ENCODE measurements around the gene HIP1R.

The HIP1R gene

DNA sequence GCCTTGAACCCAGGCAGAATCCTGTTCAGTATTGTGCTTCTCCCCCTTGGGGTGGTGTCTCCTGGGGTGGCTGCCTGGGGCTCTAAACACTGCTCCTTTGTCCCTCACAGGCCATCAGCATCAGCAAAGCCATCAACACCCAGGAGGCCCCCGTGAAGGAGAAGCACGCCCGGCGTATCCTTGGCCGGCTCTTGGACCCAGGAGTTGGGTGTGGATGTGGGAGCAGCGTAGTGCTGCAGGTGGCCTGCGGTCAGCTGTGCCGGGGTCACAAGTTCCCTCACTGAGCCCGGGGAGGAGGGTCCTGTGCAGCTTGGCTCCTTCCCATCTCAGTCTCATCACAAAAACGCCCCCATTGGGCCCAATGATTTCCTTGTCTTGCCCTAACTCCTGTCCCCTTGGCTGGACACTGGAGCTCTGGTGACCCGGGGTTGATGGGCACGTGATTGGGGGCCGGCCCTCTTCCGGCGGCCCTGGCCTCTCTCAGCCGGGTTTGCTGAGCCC, 12.7 kb downstream of the HIP1R start:
- no peak for DNase-seq

DNA sequence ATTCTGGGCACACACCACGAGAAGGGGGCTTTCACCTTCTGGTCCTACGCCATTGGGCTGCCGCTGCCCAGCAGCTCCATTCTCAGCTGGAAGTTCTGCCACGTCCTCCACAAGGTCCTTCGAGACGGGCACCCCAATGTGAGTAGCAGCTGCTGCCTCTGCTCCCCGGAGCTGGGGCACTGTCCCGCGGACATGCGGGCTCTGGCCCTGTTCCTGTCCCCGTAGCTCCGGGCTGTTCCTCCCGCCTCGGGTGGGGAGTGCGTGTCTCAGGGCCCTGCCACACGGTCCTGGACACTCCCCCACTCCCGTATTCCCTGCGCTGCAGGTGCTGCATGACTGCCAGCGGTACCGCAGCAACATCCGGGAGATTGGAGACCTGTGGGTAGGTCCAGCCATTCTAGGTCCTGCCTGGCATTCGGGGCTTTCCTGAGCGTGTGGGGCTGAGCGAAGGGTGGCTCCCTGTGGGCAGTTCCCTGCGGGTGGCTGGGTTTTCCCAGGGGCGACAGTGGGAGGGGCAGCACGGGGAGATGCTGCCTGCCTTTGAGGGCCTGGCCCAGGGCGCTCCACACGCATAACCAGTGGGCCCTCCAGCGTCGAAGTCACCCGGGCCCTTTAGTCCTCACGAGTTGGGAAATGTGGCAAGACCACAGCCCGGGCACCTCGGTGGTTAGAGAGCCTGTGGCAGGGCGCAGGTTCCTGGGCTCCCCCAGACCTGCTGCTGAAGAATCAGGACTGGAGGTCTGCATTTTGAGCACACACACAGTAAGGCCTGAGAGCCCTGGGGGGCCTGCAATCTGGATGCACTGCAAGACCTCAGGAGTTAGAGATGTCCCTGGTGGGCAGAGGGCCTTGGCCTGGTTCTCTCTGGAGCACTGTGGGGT, 13.5 kb downstream of the HIP1R start:
- no peak for DNase-seq

DNA sequence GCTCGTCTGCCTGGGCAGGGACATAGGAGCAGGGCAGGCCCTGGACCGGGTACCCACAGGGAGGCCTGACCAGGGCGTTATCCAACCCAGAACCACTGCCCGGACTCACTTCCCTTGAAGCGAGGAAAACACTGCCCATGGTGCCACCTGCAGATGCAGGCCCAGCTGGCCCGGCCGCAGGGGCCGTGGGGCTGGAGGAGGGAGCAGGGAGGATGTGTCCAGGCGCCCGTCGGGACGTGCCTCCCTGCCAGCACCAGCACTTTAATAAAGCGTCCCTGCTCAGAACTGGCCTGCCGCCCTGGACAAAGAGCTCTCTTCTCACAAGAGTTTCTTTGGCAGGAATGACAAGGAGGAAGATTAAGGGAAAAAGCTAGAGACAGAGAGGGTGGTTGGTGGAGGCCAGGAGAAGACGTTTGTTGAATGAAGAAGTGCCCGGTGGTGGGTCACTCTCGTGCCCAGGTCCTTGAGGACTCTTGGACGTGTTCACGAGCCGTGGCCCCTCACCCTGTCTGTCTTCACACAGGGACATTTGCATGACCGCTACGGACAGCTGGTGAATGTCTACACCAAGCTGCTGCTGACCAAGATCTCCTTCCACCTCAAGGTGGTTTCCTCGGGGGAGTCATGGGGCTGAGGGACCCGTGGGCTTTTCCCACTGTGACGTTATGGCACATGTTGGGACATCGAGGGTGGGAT, 14.2 kb downstream of the HIP1R start:
- no peak for DNase-seq

DNA sequence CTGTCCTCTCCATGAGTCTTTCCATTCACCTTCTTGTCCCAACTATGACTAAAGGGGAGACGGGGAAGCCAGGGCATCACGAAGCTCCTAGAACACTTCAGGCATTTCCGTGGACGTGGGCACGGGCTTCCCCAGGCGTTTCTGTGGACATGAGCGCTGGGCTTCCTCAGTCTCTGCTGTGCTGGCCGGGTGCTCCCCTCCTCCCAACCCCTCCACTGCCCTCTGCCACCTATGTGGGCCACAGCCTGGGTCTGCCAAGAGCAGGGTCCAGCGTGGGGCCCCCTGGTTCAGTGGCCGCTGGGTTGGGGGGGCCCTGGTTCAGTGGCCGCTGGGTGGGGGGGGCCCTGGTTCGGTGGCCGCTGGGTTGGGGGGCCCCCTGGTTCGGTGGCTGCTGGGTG, 14.8 kb downstream of the HIP1R start:
- DNase-seq: no peak

DNA sequence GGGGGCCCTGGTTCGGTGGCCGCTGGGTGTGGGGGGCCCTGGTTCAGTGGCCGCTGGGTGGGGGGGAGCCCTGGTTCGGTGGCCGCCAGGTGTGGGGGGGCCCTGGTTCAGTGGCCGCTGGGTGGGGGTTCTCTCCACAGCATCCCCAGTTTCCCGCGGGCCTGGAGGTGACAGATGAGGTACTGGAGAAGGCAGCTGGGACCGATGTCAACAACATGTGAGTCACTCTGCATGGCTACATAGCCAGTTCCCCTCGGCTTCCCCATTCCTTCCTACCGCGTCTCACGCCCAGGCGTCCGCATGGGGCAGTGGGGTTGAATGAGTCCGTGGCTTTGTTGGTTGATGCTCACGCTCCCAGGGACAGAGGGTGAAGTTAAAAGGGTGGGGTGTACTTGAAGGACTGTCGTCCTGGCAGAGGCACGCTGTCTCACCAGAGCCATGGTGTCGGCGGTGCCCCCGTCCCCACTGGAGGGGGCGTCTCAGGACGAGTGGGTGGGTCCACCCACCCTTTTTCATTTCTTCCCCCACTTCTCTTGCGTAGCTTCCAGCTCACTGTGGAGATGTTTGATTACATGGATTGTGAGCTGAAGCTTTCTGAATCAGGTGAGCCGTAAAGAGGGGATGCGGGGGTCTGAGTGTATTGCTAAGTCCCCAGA, 15.6 kb downstream of the HIP1R start:
- no peak for DNase-seq

DNA sequence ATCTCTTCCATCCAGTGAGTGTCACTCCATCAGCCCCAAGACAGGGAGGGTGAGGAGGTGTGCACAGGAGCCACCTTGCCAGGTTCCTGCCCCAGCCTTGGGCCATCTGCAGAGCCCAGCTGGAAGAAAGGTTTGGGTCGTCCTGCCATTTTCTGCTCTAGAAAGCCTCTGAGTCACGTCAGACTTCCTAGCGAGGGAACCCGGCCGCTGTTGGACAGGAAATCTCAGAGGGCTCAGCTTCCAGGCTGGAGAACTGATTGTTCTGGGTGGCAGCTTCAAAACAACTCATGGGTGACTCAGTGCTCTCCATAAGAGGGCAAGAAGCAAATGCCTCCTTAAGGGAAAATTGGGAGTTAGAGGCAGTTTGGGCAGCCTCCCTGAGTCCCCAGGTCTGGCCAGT, 16.6 kb downstream of the HIP1R start:
- DNase-seq: no peak

DNA sequence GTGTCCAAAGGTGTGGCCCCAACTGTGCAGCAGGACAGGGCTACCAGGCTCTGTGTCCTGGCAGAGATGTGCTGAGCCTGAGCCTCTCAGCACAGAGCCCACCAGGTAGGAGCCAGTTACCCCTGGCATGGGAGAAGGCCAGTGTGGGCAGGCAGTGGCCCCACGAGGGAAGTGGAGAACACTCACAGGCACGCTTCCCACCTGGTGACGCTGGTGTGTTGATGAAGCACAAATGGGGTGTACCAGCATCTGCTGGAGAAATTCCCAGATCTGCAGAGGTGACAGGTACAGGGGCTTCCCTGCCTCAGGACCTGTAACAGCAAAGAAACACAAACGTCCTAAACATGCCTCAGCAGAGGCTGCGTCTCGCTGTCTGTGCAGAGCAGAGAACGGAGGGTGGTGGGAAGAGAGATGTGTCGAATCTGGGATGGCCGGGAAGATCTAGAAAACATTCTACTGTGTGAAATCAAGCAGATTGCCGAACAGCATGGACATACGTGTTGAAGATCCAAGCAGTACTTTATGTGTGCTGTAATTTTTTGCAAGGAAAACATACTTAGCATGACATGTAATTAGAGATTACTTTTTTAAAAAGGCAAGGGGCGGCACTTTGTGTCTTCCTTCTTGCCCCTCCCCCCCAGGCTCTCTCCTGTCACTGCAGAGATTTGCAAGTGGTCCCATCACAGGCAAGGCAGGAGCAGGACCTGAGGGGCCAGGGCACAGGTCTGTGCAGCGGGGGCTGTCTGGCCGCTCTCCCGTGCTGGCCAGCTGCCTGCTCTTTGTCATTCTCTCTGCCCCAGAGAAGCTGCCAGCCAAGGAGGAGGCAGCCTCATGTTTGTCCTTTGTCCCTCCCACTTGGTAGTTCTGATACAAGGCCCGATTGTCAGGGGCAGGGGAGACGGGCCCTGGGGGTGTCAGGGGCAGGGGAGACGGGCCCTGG, 17.3 kb downstream of the HIP1R start:
- DNase-seq: peak in 1 of 2 experiments; percentile 37

DNA sequence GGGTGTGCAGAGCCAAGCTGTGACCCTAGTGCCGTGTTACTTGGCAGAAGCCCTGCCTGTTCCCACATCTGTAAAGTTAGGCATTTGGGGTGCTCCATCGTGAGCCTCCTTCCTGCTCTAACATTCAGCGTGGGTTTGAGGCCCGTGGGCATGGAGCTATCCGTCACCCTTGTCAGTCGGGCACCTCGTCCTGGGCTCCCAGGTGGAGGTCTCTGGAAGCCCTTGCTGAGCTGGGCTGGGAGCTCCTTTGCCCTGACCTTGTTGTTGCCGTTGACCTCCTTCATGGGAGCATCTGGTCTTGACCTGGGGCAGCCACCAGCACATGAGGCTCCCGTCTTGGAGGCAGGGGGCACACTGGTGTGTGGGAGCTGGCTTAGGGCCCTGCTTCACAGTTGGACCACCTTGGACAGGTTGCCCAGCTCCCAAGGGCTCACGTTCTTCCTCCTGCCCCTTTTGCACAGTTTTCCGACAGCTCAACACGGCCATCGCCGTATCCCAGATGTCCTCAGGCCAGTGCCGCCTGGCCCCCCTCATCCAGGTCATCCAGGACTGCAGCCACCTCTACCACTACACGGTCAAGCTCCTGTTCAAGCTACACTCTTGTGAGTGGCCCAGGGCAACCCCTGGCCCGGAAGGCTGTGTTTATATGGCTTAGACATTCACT, 18.5 kb downstream of the HIP1R start:
- DNase-seq: no peak

DNA sequence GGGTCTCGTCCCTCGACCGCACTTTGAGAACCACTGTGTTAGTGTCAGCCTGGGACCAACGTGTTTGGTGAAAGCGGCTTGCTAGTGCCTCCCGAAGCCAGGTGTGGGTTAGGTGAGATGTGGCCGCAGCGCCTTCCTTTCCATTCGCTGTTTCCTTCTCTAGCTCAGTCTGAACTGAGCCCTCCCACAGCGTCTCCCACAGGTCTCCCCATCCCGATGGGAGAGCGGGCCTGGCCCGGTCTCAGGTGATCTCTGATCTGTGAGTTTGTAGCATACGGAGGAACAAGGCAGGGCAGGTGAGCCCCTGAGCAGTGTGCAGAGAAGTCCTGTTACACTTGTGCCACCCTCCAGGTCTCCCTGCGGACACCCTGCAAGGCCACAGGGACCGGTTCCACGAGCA, 19.3 kb downstream of the HIP1R start:
- no peak for DNase-seq

DNA sequence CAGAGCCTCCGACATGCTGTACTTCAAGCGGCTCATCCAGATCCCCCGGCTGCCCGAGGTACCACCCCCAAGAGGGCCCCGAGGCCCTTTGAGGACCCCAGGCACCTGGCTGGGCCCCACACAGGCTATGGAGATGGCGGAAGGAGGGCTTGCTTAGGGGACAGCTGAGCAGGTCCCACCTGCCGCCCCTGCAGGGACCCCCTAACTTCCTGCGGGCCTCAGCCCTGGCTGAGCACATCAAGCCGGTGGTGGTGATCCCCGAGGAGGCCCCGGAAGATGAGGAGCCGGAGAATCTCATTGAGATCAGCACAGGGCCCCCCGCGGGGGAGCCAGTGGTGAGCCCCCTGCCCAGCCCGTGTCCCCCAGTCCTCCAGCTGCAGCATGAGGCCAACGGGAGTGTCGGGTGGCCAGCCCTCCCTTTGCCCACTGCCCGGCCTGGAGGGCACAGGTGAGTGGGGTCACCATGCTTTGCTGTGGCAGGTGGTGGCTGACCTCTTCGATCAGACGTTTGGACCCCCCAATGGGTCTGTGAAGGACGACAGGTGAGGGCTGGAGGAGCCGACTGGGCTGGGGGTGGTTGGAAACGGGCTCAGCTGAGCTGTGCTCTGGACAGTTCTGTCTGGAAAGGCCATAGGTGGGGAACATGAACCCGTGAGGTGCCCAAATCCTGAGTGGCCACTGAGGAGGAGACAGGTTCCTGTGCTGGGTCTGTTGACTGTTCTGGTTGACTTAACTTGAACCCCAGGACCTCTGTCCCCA, 20.0 kb downstream of the HIP1R start:
- DNase-seq: no peak

DNA sequence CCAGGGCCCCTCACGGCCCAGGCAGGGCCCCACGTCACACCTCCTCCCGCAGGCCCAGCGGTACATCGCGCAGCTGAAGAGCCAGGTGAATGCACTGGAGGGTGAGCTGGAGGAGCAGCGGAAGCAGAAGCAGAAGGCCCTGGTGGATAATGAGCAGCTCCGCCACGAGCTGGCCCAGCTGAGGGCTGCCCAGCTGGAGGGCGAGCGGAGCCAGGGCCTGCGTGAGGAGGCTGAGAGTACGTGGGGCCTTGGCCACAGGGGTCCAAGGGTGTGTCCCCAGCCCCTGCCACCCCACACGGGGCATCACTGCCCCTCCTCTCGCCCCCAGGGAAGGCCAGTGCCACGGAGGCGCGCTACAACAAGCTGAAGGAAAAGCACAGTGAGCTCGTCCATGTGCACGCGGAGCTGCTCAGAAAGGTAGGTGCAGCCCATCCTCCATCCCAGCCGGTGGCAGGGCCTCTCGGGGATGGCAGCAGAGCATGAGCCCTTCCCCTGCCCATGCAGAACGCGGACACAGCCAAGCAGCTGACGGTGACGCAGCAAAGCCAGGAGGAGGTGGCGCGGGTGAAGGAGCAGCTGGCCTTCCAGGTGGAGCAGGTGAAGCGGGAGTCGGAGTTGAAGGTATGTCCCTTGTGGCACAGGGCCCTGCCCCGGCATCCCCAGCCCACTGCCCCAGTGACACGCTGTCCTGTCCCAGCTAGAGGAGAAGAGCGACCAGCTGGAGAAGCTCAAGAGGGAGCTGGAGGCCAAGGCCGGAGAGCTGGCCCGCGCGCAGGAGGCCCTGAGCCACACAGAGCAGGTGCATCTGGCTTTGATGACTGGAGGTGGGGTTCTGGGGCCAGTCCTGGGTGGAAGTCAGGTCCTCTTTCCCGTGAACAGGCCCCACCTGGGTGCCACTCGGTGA, 20.9 kb downstream of the HIP1R start:
- DNase-seq: no peak

DNA sequence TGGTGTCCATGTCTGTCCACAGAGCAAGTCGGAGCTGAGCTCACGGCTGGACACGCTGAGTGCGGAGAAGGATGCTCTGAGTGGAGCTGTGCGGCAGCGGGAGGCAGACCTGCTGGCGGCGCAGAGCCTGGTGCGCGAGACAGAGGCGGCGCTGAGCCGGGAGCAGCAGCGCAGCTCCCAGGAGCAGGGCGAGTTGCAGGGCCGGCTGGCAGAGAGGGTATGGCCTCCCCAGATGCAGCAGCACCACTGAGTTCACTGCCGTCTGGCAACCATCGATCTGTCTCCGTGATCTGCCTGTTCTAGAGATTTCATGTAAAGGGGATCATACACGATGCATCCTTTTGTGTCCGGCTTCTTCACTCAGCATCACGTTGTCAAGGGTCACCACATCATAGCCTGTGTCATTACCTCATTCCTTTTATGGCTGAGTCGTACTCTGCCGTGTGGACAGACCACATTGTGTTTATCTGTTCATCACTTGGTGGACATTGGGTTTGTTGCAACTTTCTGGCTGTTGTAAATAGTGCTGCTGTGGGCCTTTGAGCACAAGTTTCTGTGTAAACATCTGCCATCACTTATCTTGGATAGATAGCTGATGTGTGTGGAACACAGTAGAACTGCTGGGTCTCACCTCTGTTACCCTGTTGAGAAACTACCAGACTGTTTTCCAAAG, 21.9 kb downstream of the HIP1R start:
- no peak for DNase-seq

DNA sequence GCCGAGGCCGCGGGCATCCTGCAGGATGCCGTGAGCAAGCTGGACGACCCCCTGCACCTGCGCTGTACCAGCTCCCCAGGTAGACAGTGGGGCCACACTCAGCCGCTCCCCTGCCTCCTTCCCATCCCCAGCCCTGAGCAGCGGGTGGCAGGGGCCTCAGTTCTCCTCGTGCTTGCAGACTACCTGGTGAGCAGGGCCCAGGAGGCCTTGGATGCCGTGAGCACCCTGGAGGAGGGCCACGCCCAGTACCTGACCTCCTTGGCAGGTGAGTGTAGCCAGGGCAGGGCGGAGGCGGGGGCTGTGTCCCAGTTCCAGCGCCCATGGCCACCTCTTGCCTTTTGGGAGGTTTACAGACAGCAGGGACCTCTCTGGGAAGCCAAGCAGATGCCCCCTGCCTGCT, 22.9 kb downstream of the HIP1R start:
- DNase-seq: no peak

DNA sequence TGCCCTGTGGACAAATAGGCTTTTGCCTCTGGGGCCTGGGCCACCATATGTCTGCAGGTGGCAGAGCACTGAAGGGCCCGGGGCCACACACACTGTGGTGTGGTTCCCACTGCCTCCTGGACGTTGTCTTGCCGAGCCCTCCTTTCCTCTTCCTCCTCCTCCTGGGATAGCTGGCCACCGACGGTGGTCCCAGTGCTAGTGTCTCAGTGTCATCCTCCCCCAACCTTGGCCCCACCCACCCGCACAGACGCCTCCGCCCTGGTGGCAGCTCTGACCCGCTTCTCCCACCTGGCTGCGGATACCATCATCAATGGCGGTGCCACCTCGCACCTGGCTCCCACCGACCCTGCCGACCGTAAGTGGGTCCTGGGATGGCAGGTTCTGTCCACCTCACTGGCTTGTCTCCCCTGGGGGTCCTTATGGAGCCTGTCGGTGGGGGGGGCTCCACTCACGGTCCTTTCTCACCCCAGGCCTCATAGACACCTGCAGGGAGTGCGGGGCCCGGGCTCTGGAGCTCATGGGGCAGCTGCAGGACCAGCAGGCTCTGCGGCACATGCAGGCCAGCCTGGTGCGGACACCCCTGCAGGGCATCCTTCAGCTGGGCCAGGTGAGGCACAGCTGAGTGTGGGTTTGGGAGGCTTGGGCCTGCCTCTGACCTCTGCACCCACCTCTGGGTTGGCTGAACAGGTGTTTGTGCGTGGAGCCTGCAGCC, 23.5 kb downstream of the HIP1R start:
- DNase-seq: no peak

DNA sequence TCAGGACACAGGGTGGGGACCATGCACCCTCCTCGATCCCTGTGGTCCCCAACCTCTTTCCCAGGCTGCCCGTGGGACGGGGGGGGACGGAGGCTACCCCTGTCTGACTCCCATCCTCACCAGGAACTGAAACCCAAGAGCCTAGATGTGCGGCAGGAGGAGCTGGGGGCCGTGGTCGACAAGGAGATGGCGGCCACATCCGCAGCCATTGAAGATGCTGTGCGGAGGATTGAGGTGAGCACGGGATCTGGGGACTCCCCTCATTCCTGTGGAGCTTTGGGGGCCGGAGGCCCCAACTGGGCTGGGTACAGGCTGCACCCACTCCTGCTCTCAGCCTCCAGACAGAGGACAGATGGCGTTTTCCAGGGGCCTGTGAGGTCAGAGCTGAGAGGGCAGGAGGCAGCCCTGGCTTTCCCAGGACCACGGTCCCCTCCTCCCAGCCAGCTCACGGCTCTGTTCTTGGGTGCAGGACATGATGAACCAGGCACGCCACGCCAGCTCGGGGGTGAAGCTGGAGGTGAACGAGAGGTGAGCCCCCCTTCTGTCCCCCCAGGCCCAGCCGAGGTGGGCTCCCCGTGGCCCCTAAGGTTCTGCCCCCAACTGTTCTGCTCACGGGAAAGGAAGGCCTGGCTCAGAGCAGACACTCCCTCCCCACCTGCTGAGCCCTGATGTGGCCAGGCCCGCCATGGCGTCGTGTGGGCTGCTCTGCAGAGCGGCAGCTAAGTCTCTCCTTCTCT, 24.2 kb downstream of the HIP1R start:
- DNase-seq: no peak

DNA sequence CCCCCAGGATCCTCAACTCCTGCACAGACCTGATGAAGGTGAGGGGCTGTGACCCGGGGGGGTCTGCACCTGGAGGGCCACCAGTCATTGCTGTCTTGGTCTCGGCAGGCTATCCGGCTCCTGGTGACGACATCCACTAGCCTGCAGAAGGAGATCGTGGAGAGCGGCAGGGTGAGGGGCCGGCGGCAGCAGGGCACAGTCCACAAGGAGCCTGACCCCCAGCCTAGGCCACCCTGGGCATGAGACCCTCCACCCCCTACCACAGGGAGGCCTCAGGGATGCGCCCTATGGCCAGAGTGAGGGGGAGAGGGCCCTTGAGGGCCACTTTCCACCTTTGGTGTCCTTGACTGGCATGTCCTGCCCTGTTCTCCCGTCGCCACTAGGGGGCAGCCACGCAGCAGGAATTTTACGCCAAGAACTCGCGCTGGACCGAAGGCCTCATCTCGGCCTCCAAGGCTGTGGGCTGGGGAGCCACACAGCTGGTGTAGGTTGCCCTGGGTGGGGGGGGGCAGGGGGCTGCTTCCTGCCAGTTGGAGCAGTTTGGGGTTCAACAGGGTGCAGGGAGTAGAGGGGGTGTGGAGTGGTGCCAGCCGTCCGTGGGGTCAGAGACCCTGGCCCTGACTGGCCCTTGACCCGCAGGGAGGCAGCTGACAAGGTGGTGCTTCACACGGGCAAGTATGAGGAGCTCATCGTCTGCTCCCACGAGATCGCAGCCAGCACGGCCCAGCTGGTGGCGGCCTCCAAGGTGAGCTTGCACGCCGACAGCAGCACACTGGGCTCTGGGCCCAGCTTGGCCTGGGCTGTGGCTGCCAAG, 25.0 kb downstream of the HIP1R start:
- DNase-seq: peak; percentile 21 to 85

Data from NCI-H446 (cell line).